GM12878 (cell line): ENCODE measurements around the gene GRIK4. TPM values are rescaled to one million over a fixed set of nuclear protein-coding genes. Genes with fewer than 3 reads are reported as not detected.
A peak's percentile ranks its signal among the peaks of the same experiment; 100 is the strongest.

Source experiments
- ATAC-seq: fragments of 200-7000 bp; cut with Tn5 transposase; 3 replicates; pipeline ENCODE4 v1.9.1; 2020; ENCODE audit warnings: mild to moderate bottlenecking, moderate library complexity
- BruUV-seq: library from RNA; stranded (reverse); fragments of 400-500 nt; replicated peaks from 2 replicates; lab custom pipeline; 2021; lab: Mats Ljungman, UMichigan
- CTCF ChIA-PET: fragments of 300-600 bp; sonication (Branson Sonifier 250); formaldehyde crosslinking; extraction: SDS; loops from one replicate; lab custom pipeline; 2021; ENCODE audit warnings: inconsistent platforms; lab: Yijun Ruan, JAX
- POLR2A ChIA-PET: fragments of 350-600 bp; formaldehyde crosslinking; extraction: SDS; loops from one replicate; lab custom pipeline; 2021; ENCODE audit warnings: inconsistent platforms; lab: Charles Lee
- RAD21 ChIA-PET: fragments of 300-600 bp; sonication (Branson Sonifier 250); formaldehyde crosslinking; loops from one replicate; lab custom pipeline; 2023; ENCODE audit warnings: antibody characterized with exemption; ENCODE audit not compliant: unreplicated experiment; lab: Charles Lee
- SMC1A ChIA-PET: fragments of 300-600 bp; sonication (Branson Sonifier 250); formaldehyde crosslinking; loops from one replicate; lab custom pipeline; 2023; ENCODE audit not compliant: unreplicated experiment, uncharacterized antibody; lab: Charles Lee
- DNase-seq: peaks from one replicate; pipeline ENCODE4 v3.0.0-alpha.2; 2011; ENCODE audit warnings: low read depth, low spot score
- FAIRE-seq: peaks from 3 replicates; lab custom pipeline; 2011; peaks lifted over from hg19 to GRCh38; lab: Jason Lieb, UNC
- H2AFZ ChIP-seq: 2 replicates; pipeline ENCODE4 v1.6.0; 2011; ENCODE audit warnings: low read depth, low read length, control low read depth; ENCODE audit not compliant: control insufficient read depth
- H3K27ac ChIP-seq: 2 replicates; pipeline ENCODE4 v1.5.1; 2011; ENCODE audit warnings: control low read depth; ENCODE audit not compliant: control insufficient read depth, insufficient read depth
- H3K27me3 ChIP-seq, 2 experiments: replicated peaks in 1 of 2; 2 replicates each; pipeline versions ENCODE4 v1.6.0 to v1.6.1; 2011; ENCODE audit warnings: low read length in 1 of 2; ENCODE audit not compliant: control insufficient read depth in 2 of 2, insufficient read depth in 2 of 2
- H3K36me3 ChIP-seq, 2 experiments: 2 replicates each; pipeline ENCODE4 v1.5.1; 2011; ENCODE audit warnings: low read length in 1 of 2; ENCODE audit not compliant: control insufficient read depth in 2 of 2, insufficient read depth in 2 of 2
- H3K4me1 ChIP-seq: 2 replicates; pipeline ENCODE4 v1.6.1; 2011; ENCODE audit warnings: mild to moderate bottlenecking, low read length, moderate library complexity, mixed read lengths; ENCODE audit not compliant: control insufficient read depth, insufficient read depth
- H3K4me2 ChIP-seq: 2 replicates; pipeline ENCODE4 v1.6.0; 2011; ENCODE audit warnings: control low read depth; ENCODE audit not compliant: control insufficient read depth, insufficient read depth
- H3K4me3 ChIP-seq: fragments of 200-600 bp; sonication (generic); 2 replicates; pipeline ENCODE4 v1.5.1; 2016
- H3K79me2 ChIP-seq: 2 replicates; pipeline ENCODE4 v1.6.0; 2011; ENCODE audit warnings: low read length; ENCODE audit not compliant: control insufficient read depth, insufficient read depth
- H3K9ac ChIP-seq: 2 replicates; pipeline ENCODE4 v1.8.0; 2011; ENCODE audit warnings: low read length, control low read depth, mixed read lengths; ENCODE audit not compliant: control insufficient read depth, insufficient read depth
- H3K9me3 ChIP-seq: replicated peaks from 3 replicates; pipeline ENCODE4 v1.5.1; 2011; ENCODE audit warnings: mild to moderate bottlenecking, low read length; ENCODE audit not compliant: control insufficient read depth, insufficient read depth
- H4K20me1 ChIP-seq: 2 replicates; pipeline ENCODE4 v1.6.0; 2011; ENCODE audit not compliant: control insufficient read depth, insufficient read depth
- CREM ChIP-seq: IDR thresholded peaks from 2 replicates; pipeline ENCODE4 v1.6.1; 2014; ENCODE audit warnings: antibody characterized with exemption, low read depth
- IRF4 ChIP-seq: IDR thresholded peaks from 2 replicates; pipeline ENCODE4 v1.6.1; 2011; ENCODE audit warnings: low read depth, low read length
- MAX ChIP-seq: IDR thresholded peaks from 2 replicates; pipeline ENCODE4 v1.6.1; 2012; ENCODE audit warnings: low read depth, low read length, improper control_type of control experiment
- POLR2AphosphoS5 ChIP-seq: IDR thresholded peaks from 2 replicates; pipeline ENCODE4 v1.6.1; 2011; ENCODE audit warnings: mild to moderate bottlenecking, low read length, inconsistent platforms
- POU2F2 ChIP-seq: IDR thresholded peaks from 3 replicates; pipeline ENCODE4 v1.6.1; 2011; ENCODE audit warnings: low read depth, mild to moderate bottlenecking, low read length, borderline replicate concordance
- SP1 ChIP-seq: IDR thresholded peaks from one replicate; pipeline ENCODE4 v1.6.1; 2011; ENCODE audit warnings: low read depth, low read length
- SREBF1 ChIP-seq: IDR thresholded peaks from 2 replicates; pipeline ENCODE4 v1.6.1; 2012; ENCODE audit warnings: mild to moderate bottlenecking, low read length
- STAT1 ChIP-seq: fragments of 450-650 bp; conservative IDR thresholded peaks from 2 replicates; pipeline ENCODE4 v1.6.1; 2014; ENCODE audit warnings: antibody characterized with exemption, mild to moderate bottlenecking
- WRNIP1 ChIP-seq: IDR thresholded peaks from 2 replicates; pipeline ENCODE4 v1.6.1; 2011; ENCODE audit warnings: low read depth, low read length, improper control_type of control experiment, borderline replicate concordance
- ZBTB40 ChIP-seq: fragments of 450-650 bp; IDR thresholded peaks from 2 replicates; pipeline ENCODE4 v1.6.1; 2016; ENCODE audit warnings: mild to moderate bottlenecking, moderate library complexity, borderline replicate concordance
- WGBS: methylation state at CpG from one replicate; pipeline ENCODE4 v1.1.6; 2016; ENCODE audit warnings: low lambda C conversion rate; ENCODE audit not compliant: insufficient replicate concordance, insufficient coverage; ENCODE audit errors: missing lambda C conversion rate; 5-methylcytosine and 5-hydroxymethylcytosine counted together
- in situ Hi-C: fragments of 300-500 bp; cut with MboI; formaldehyde crosslinking; loops from 9 replicates; pipeline ENCODE4 v1.14.3; 2018; ENCODE audit warnings: mixed read lengths
- intact Hi-C: fragments of 100-400 bp; cut with micrococcal nuclease; formaldehyde crosslinking; loops from one replicate; pipeline ENCODE4 v1.14.2; 2022; ENCODE audit not compliant: unreplicated experiment
- polyA plus RNA-seq, 11 experiments: library from polyadenylated mRNA; depleted of rRNA in 4 of 11; unstranded in 6 of 11; stranded (reverse) in 5 of 11; fragments of >200 nt; fragmentation: Nextera tagmentation in 4 of 11; fragmentation: Illumina TruSeq in 1 of 11; extraction: Ambion mirVana in 4 of 11; extraction: Trizol in 1 of 11; gene quantifications; 1 replicate in 1 of 11; 2 replicates in 10 of 11; pipeline versions ENCODE4 v1.2.1 to v1.2.3, GENCODE V29; 2011 to 2016; ENCODE audit warnings: inconsistent platforms in 2 of 11, missing spikeins in 2 of 11, low read depth in 1 of 11
- total RNA-seq, 4 experiments: library from RNA; depleted of rRNA in 3 of 4; stranded (reverse); fragments of >200 nt in 3 of 4; fragmentation: Illumina TruSeq in 1 of 4; extraction: Trizol in 1 of 4; gene quantifications; 2 replicates each; pipeline versions ENCODE4 v1.2.1 to v1.2.3, GENCODE V29; 2013 to 2021
- TF ChIP-seq, protein P1 (sequence below): IDR thresholded peaks from 2 replicates; pipeline ENCODE4 v1.6.1; 2011; ENCODE audit warnings: low read depth, mild to moderate bottlenecking, low read length, moderate library complexity, borderline replicate concordance; ENCODE audit errors: extremely low read depth

GRIK4 gene
- total and polyA plus RNA-seq, 10 of the 15 experiments (the other 5 are each of a cell fraction or from before 2014, with no cell fraction given): 0.33 to 3.6 (median 0.72) TPM

- SMC1A ChIA-PET: interaction anchor here (1.3 to 3.0 kb wide), 2 partner anchors 8 to 10 kb away, joined by 4 to 9 read pairs; no protein-coding TSS in a partner anchor
- no peak for DNase-seq
- H3K9ac ChIP-seq: no peak overlapping the region
- WGBS: 46% methylated on average over 5 of the region's 5 CpGs
- H3K36me3 ChIP-seq: no peaks in the 10 kb centered on the region; a peak in 1 of 4 replicates
- CTCF ChIA-PET: interaction anchor here (13.2 kb wide), 1 partner anchor 8 kb away, joined by 179 read pairs; no protein-coding TSS in a partner anchor
- BruUV-seq: no TSS peak
- in situ Hi-C loops (no loop called here), intact Hi-C loops (no loop called here)
- no peaks in the 10 kb centered on the region for H3K27me3 ChIP-seq
- RAD21 ChIA-PET: no interaction called here
- FAIRE-seq: no peak
- no peaks in the 10 kb centered on the region for H4K20me1 ChIP-seq
- ATAC-seq: no peak
- H3K9me3 ChIP-seq: no peaks in the 10 kb centered on the region
- no peak overlapping the region for H3K4me2 ChIP-seq
- POLR2A ChIA-PET: no interaction called here
- no peak for TF ChIP-seq POU2F2
- no peak for TF ChIP-seq SP1
- TF ChIP-seq, protein P1, sequence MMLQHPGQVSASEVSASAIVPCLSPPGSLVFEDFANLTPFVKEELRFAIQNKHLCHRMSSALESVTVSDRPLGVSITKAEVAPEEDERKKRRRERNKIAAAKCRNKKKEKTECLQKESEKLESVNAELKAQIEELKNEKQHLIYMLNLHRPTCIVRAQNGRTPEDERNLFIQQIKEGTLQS: no peak
- no peak for TF ChIP-seq SREBF1
- peaks cover 15% of the 10 kb centered on the region for H3K4me1 ChIP-seq
- no peak overlapping the region for H2AFZ ChIP-seq
- H3K79me2 ChIP-seq: no peaks in the 10 kb centered on the region
- H3K4me3 ChIP-seq: no peak overlapping the region
- no peak overlapping the region for H3K27ac ChIP-seq
Measured at GRCh38 chr11:120919566-120919965, 408.0 kb downstream of the GRIK4 start.

DNA sequence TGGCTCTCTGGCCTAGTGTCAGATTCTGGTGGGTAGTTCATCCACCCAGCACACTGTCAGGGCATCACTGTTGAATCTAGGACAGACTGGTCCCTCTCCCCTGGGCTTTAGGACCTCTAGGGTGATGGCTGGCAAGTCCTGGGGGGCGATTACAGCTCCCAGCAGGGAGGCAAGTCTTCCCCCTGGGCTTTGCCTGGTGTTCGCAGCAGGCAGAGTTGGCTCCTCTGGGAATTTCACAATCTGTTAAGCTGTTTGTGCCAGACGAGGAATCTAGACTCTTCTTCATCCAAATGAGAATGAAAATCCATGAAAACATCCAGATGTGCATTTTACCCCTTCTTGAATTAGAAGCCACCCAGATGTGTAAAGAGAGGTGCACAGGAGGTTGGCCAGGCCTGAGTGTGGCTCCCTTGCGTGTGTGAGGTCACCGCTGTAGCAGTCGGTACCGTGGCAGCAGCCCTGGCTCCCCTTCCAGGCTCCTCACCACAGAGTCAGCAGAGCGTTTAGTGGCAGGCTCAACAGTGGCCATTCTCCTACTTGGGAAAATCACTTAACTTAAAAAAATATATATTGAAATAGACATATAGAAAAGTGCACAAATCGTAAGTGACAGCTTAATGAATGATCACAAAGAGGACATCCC, 412.4 kb downstream of the GRIK4 start:
- peak; percentile 54 for ATAC-seq
- FAIRE-seq: no peak
- Histone ChIP-seq H3K4me3 (no peak overlapping the region), H3K4me1 (peaks cover 23% of the 10 kb centered on the region), H3K36me3 (no peaks in the 10 kb centered on the region; a peak in 1 of 4 replicates), H3K9me3 (no peaks in the 10 kb centered on the region; the same call in 2 of the 3 replicates), H4K20me1 (no peaks in the 10 kb centered on the region), H3K79me2 (no peaks in the 10 kb centered on the region), H2AFZ (no peak overlapping the region), H3K27me3 (no peaks in the 10 kb centered on the region), H3K4me2 (no peak overlapping the region), H3K9ac (no peak overlapping the region), H3K27ac (no peak overlapping the region)
- 38% methylated on average over 9 of the region's 9 CpGs for WGBS
- CTCF ChIA-PET: interaction anchor here (10.7 kb wide), 1 partner anchor 10 kb away, joined by 179 read pairs; no protein-coding TSS in a partner anchor
- SMC1A ChIA-PET: interaction anchor here (4.6 kb wide), 1 partner anchor 12 kb away, joined by 40 read pairs; no protein-coding TSS in a partner anchor
- in situ Hi-C loops (no loop called here), intact Hi-C loops (loop anchor here (10.0 kb wide), 3 partner anchors 89 to 589 kb away; partner anchors contain the start of gene ARHGEF12)
- RAD21 ChIA-PET: interaction anchor here (3.2 kb wide), 1 partner anchor 239 kb away, joined by 11 read pairs; no protein-coding TSS in a partner anchor
- no TSS peak for BruUV-seq
- POLR2A ChIA-PET: no interaction called here
- no peak for DNase-seq
- TF ChIP-seq WRNIP1: no peak
- TF ChIP-seq CREM: no peak
- TF ChIP-seq MAX: no peak
- no peak for TF ChIP-seq POLR2AphosphoS5
- no peak for TF ChIP-seq SP1
- no peak for TF ChIP-seq ZBTB40
- no peak for TF ChIP-seq IRF4
- no peak for TF ChIP-seq STAT1
